HG03280 (cell line): ENCODE results near the gene PVR.
"Not testable (repeated sequence)": the region's sequence is repeated elsewhere in the genome, so short reads cannot be mapped to it uniquely, and the experiment has no call there.

ENCODE experiments used
- ATAC-seq: cut with Tn5 transposase; IDR thresholded peaks from one replicate; pipeline ENCODE4 v1.9.1; 2021; ENCODE audit warnings: mild to moderate bottlenecking, moderate library complexity; ENCODE audit not compliant: unreplicated experiment

PVR gene, protein sequence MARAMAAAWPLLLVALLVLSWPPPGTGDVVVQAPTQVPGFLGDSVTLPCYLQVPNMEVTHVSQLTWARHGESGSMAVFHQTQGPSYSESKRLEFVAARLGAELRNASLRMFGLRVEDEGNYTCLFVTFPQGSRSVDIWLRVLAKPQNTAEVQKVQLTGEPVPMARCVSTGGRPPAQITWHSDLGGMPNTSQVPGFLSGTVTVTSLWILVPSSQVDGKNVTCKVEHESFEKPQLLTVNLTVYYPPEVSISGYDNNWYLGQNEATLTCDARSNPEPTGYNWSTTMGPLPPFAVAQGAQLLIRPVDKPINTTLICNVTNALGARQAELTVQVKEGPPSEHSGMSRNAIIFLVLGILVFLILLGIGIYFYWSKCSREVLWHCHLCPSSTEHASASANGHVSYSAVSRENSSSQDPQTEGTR

DNA sequence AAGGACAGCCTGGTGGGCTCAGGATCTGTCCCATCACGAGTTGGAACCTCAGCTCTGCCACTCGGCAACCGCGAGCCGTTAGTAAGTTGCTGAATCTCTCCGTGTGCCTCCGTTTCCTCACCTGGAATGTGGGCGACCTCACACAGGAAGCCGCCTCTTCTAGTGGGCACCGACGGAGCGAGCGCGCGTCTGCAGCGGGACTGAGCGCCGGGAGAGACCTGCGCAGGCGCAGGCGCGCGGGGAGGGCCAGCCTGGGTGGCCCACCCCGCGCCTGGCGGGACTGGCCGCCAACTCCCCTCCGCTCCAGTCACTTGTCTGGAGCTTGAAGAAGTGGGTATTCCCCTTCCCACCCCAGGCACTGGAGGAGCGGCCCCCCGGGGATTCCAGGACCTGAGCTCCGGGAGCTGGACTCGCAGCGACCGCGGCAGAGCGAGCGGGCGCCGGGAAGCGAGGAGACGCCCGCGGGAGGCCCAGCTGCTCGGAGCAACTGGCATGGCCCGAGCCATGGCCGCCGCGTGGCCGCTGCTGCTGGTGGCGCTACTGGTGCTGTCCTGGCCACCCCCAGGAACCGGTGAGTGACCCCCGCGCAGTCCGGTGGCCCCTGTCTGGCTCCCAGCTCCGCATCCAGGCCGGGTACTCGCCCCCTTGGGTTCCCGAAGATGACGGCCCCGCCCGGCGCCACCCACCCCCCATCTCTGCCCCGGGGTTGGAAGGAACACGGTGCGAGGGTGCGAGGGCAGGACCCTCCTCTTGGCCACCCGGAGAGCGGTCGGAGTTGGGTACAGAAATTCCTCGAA lies at the start of gene PVR:
PVR (plus strand) TSS at position 306 of the 797 bp plus-strand sequence; CDS start at position 493, 187 bp downstream.
- ATAC-seq = no peak

DNA sequence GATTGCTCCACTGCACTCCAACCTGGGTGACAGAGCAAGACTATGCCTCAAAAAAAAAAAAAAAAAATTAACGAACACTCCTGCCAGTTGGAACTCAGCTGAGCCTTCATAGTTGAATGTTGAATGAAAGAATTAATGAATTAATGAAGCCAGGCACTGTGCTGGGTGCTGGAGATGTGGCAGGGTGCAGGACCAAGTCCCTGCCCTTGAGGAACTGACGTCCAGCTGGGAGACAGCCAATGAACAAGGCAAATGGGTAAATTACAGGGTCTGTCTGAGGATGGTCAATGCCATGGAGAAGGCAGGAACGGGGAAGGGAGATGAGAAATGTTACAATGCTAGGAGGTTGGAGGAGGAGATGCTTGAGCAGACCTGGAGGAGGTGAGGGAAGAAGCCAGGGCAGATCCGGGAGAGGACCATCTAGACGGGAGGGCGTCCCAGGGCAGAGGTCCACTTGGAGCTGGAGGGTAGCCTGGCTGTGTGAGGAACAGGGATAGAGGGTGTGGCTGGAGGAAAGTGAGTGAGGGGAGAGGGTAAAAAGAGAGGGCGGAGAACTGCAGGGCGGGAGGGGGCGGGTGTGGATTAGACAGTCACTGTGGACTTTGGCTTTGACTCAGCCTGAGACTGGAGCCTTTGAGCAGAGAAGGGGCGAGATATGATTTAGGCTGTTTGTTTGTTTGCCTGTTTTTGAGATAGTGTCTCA lies 47.1 kb upstream of the PVR start:
- ATAC-seq = no peak

DNA sequence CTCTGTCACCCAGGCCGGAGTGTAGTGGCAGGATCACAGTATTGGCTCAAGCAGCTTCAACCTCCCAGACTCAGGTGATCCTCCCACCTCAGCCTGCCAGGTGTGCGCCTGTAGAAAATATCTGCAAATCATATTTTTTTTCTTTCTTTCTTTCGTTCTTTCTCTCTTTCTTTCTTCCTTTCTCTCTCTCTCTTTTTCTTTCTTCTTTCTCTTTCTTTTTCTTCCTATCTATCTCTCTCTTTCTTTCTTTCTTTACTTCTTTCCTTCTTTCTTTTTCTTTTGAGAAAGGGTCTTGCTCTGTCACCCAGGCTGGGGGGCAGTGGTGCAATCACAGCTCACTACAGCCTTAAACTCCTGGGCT lies 46.6 kb upstream of the PVR start:
- no peak for ATAC-seq

DNA sequence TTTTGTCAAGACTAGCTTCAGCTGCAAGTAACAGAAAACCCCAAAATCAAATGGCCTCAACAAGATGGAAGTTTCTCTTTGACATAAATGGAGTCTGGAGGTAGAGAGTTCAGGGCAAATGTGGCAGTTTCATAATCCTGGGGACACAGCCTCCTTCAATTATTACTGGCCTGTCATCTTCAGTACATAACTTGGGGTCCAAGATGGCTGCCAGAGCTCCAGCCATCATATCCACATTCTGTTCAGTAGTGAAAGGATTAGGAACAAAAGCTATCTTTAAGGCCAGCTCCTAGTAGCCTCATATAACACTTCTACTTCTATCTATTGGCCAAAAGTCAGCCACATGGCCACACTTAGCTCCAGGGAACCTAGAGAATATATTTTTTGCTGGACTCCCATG lies 45.4 kb upstream of the PVR start:
- ATAC-seq = no peak

DNA sequence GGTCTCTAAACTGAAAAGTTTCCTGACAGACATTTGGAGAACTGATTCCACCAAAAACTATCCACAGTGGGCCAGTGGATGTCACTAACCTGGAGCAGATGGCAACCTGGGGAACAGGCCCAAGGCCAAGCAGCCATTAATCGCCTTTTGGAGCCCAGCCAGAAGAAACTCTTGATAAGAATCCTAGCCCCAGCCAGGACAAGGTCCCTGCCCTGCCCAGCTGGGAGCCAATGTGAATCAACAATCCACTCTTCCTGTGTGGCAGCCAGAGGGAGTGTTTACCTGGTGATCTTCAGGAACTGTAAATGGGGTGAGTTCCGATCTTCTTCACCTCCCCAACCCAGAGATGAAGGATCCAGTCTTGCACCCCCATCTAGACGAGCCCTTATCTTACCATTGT lies 44.8 kb upstream of the PVR start:
- no peak for ATAC-seq

DNA sequence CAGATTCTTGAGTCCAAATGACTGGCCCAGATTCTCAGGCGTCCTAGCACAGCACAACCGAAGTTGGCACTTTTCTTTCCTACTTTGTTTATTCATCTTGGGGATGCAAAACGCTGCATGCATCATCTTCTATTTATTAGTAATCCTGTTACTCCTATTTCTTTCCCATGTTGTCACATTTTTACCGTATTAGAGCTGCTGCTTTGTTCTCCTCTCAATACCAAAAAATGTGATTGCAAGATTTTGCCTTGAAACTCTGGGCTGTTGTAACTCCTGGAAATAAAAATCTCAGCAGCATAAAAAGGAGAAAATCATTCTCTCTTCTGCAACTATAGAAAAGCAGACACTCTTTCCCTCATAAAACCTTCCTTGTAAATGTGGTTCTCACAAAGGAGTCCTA lies 43.2 kb upstream of the PVR start:
- ATAC-seq = no peak

DNA sequence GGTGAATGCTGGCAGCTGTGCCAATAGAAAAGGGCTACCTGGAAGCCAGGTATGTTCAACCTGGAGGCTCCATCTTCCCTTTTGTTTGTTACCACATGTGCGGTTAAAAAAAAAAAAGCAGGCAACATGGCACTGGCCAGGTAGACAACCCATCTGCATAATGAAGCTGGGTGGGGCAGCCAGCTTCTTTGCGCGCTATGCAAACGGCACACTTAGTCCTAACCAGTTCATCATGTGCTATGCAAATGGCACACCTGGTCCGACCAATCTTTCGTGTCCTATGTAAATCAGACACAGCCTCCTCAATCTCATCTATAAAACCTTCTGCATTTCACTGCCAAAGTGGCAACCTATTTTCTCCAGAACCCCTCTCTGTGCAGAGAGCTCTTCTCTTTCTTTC lies 41.6 kb upstream of the PVR start:
- no peak for ATAC-seq

DNA sequence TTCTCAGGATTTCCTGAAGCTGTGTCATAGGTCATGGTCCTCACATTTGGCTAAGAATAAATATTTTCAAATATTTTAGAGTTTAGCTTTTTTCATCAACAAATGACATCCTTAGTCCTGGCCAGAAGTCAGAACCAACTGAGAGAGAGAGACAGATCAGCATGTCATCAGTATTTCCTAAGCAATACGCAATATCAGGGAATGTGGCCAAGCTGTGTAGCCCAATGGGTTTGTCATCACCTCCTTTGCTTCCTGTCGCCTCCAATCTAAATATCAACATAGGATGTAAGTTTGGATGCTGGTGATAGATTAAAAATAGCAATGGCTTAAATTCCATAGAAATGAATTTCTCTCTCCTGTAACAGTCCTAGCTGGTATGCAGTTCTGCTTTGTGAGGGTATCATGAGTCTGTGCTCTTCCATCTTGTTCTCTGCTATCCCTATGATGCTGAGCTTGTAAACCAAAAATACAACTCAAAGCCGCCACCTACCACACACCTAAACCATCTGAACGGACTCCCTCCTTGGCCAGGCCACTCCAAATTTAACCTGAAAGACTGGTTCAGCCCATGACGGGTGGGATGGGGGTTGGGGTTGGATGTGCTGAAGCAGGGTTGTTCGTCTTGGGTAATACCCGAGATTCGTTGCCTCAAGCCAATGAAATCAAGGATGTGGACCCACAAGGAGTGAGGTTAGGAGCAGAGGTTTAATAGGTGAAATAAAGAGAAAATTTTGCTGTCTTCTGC lies 40.3 kb upstream of the PVR start:
- no peak for ATAC-seq

DNA sequence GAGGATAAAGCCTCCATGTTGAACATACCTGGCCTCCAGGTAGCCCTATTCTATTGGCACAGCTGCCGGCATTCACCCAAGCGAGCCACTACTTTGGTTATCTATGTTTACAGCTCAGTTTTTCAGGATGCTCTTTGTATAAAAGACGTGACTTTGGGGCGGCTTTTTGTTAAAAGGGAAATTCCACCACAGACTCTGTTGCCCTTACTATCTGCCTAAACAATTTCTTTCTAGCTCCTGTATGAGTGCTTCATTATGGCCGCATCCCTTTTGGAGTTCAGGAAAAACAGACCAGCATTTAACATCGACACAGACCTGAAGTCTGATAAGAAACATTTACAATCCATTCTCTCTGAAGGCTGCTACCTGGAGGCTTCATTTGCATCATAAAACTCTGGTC lies 39.5 kb upstream of the PVR start:
- ATAC-seq = no peak

DNA sequence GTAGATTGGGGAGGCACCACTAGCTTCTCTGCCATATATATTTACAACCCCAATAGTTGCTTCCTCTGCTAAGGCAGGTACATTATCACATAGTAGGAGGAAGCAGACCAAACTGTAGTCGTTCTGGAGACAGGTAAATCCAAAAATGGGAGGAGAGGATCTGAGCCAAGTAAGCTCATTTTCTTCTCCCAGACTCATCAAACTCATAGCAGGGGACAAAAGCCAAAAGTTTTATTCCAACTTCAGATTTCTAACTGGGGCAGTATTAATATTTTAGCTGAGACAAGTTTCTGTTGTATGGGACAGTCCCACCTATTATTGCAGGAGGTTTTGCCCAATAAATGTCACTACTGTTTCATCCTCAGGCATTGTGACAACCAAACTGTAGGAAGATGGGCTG lies 38.2 kb upstream of the PVR start:
- ATAC-seq = no peak

DNA sequence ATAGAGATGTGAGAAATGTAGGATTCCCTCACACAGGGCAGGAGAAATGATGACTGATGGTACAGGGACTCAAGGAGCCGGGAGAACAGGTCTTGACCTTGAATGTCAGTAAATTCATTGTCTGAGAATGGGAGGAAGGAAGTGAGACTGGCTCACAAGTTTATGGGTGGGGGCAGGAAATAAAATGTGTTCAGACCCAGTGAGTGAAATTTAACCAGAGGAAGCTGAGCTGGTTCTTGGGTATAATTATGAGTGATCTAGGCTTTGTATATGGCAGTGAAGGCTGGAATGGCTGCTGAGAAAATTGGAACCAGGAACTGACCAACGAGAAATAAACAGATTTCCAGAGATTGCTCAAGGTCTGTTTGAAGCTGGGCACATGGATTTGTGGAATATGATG lies 36.7 kb upstream of the PVR start:
- ATAC-seq = no peak

DNA sequence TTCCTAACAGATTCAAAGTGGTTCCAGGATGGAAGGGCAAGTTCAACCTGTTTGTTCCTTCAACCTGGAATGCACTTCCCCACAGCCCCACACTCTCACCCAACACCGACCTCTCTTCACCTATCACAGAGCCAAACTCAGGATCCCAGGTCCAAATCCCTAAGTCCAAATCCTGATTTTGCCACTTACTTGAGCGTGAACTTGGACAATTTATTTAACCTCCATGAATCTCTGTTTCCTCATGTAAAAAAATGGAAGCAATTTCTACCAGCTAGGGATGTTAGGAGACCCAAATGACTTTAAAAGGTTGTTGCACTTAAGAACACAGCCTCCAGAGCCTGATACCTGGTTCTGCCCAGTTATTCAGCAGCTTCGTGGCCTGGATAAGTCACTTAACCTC lies 35.8 kb upstream of the PVR start:
- ATAC-seq = no peak

DNA sequence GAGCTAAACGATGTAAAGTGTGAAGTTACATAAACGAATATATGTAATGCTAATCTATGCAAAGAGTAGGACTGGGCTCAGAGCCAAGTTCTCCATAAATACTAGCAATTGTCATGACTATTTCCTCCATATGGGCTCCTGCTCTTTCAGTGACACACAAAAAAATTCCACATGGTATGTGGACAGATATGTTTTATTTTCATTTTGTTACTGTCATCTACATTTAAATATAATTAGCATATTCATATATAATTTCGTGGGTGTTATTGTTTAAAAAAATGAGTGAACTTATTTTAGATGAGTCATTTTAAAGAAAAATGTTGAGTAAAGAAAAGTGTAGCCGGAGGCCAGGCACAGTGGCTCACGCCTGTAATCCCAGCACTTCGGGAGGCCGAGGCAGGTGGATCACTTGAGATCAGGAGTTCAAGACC lies 35.3 kb upstream of the PVR start:
- no peak for ATAC-seq

DNA sequence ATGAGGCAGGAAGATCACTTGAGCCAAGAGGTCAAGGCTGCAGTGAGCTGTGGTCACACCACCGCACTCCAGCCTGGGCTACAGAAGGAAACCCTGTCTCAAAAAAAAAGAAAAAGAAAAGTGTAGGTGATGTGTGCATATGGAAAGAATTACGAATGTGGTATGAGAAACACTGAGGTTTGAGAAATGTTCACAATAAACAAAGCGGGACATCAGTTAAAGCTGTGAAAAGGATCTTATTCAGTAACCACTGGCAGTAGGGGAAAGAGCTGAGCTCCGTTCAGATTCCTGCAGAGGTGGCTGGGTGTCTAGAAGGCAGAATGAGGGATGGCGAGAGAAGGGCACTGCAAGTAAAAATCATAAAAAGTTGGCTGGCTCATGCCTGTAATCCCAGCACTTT lies 34.5 kb upstream of the PVR start:
- no peak for ATAC-seq

DNA sequence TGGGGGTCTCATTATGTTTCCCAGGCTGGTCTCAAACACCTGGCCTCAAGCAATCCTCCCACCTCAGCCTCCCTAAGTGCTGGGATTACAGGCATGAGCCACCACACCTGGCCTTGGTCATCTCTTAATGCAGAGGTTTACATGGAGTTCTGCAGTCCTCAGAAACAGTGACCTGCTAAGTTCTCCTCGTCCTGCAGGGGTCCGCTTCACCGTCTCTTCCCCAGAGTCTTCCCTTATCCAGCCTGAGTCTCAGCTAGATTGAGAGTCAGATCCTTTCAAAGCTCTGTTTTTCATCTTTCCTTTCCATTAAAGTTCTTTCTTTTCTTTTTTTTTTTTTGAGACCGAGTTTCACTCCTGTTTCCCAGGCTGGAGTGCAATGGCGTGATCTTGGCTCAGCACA lies 33.2 kb upstream of the PVR start:
- ATAC-seq = not testable (repeated sequence)

DNA sequence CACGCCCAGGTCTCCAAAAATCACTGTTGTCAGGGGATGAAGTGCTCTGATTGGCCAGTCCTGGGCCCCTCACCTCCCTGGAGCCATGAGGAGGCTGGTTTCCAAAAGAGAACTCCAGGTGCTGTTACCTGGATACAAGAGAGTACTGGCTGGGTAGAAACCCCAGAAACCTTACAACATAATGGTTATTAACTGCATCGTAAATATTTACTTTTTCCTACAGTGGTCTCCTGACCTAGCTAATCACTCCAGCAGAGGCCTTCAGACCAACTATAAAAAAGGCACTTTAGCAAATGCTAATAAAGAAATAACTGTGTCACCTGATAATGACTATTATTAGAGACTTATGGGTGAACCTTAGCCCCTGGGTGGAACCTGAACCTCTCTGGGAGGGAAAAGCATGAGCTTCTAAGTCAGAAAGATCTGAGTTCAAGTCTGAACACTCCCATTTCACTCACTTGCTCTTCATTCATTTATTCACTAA lies 31.9 kb upstream of the PVR start:
- no peak for ATAC-seq

DNA sequence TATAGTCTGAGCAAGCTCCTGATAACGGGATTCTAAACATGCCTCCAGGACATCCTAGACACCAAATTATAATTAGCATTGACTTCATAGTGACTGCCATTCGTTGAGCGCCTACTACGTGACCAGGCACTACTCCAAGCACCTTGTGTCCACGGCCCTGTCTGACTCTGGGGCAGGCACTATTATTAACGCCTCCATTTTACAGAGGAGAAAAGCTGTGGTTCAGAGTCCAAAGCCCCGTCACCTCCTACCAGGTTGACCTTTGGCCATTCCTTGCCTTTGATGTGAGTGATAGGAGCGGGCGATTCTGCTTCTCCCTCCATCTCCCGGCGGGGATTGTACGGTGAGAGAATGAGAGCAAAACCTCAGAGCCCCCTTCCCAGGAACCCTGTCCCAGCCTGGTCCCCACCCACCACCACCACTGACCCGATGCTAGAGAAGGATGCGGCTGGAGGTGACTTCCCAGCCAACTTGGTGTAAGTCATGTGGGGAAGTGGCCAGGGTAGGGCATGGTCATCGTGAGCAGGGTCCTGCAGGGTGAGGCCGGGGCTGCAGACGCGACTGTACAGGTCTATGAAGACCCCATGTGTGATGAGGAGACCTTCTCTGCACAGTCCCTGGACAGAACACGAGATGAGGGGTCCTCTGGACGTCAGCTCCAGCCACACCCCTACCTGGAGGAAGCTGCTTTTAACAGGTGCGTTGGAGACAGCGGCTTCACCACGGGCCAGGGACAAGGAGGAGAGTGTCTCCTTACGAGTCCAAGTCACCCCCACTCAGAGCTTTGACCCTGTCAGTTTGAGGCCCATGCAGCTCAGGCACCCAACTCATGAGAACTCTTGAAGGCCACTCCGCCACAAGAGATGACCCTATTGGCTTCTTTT lies 30.2 kb upstream of the PVR start, which contains the start of gene IGSF23:
IGSF23 (plus strand) TSS at position 269 of the 884 bp plus-strand sequence; CDS start at position 352, 83 bp downstream.
- no peak for ATAC-seq

DNA sequence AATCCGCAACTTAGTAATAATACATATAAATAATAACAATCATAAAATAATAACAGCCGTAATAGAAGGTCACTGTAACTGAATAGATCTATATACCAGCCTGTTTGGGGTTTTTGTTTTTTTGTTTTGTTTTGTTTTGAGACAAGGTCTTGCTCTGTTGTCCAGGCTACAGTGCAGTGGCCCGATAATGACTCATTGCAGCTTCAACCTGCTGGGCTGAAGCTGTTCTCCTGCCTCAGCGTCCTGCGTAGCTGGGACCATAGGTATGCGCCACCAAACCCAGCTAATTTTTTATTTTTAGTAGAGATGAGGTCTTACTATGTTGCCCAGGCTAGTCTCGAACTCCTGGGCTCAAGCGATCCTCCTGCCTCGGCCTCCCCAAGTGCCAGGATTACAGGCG lies 29.4 kb upstream of the PVR start:
- no peak for ATAC-seq

DNA sequence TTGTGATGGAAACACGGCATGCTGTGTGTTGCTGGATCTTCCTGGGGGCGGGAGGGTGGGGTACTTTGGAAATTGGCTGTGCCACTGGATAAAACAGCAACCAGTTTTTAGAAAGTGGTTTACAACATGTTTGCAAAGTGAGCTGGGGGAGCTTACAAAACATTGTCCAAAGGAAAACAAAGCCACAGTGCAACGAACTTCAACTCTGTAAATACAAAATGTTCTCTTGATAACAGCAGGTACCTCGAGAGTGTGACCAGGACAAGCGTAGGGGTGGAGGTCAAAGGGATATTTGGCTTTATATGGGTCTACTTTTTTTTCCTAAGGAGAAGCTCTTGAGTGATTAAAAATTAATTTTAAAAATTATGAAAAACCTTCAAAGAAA lies 27.9 kb upstream of the PVR start:
- no peak for ATAC-seq
